ENCODE results near the gene TPPP2.
"Not testable (repeated sequence)": the region's sequence is repeated elsewhere in the genome, so short reads cannot be mapped to it uniquely, and the experiment has no call there.

The TPPP2 gene

GRCh38 chr14:21039585-21040369, 9.8 kb downstream of the TPPP2 start:
- no peak for DNase-seq

- no peak for DNase-seq
These were observed 10.4 kb downstream of the TPPP2 start for GRCh38 chr14:21040370-21040925.

GRCh38 chr14:21040941-21041340, 10.9 kb downstream of the TPPP2 start:
- DNase-seq: not testable (repeated sequence)

- no peak for DNase-seq
These were observed 11.8 kb downstream of the TPPP2 start, which contains the start of gene RNASE7 for GRCh38 chr14:21041676-21042433. Gene RNASE7 (plus strand): TSS chr14:21042362. CDS start chr14:21042993, 631 bp downstream.

- no peak for DNase-seq
These were observed 12.9 kb downstream of the TPPP2 start for GRCh38 chr14:21042918-21043317.

- DNase-seq: no peak
These were observed 13.5 kb downstream of the TPPP2 start for GRCh38 chr14:21043387-21043973.

GRCh38 chr14:21043974-21044618, 14.1 kb downstream of the TPPP2 start:
- no peak for DNase-seq

GRCh38 chr14:21047378-21047781, 17.4 kb downstream of the TPPP2 start:
- no peak for DNase-seq

- no peak for DNase-seq
These were observed 18.6 kb downstream of the TPPP2 start for GRCh38 chr14:21048638-21049037.

GRCh38 chr14:21049271-21049673, 19.3 kb downstream of the TPPP2 start:
- DNase-seq: no peak

GRCh38 chr14:21050597-21050996, 20.6 kb downstream of the TPPP2 start:
- DNase-seq: no peak

GRCh38 chr14:21053184-21054122, 23.4 kb downstream of the TPPP2 start:
- no peak for DNase-seq

GRCh38 chr14:21054123-21054767, 24.2 kb downstream of the TPPP2 start:
- no peak for DNase-seq

- DNase-seq: no peak
These were observed 24.7 kb downstream of the TPPP2 start for GRCh38 chr14:21054768-21055145.

GRCh38 chr14:21055432-21056117, 25.6 kb downstream of the TPPP2 start:
- no peak for DNase-seq

- DNase-seq: no peak
These were observed 26.6 kb downstream of the TPPP2 start for GRCh38 chr14:21056520-21057163.

- no peak for DNase-seq
These were observed 28.0 kb downstream of the TPPP2 start, which contains the start of gene RNASE8 for GRCh38 chr14:21057803-21058675. Gene RNASE8 (plus strand): TSS chr14:21057822. CDS start chr14:21057893, 71 bp downstream.

GRCh38 chr14:21058903-21059302, 28.9 kb downstream of the TPPP2 start:
- no peak for DNase-seq

Measured in stimulated activated CD4-positive, alpha-beta T cell treated with anti-CD3 and anti-CD28 coated beads, Interleukin-4, amount 100 ng/mL, for 24 hours (primary cell).